Islet of Langerhans (tissue), 1 donor: Measurements from ENCODE around the gene SPTY2D1.
A peak's percentile ranks its signal among the peaks of the same experiment; 100 is the strongest.
"Not testable (repeated sequence)": the region's sequence is repeated elsewhere in the genome, so short reads cannot be mapped to it uniquely, and the experiment has no call there.

ENCODE experiments used
- FAIRE-seq: peaks from one replicate; lab custom pipeline; 2011; peaks lifted over from hg19 to GRCh38; lab: Jason Lieb, UNC

The SPTY2D1 gene

DNA sequence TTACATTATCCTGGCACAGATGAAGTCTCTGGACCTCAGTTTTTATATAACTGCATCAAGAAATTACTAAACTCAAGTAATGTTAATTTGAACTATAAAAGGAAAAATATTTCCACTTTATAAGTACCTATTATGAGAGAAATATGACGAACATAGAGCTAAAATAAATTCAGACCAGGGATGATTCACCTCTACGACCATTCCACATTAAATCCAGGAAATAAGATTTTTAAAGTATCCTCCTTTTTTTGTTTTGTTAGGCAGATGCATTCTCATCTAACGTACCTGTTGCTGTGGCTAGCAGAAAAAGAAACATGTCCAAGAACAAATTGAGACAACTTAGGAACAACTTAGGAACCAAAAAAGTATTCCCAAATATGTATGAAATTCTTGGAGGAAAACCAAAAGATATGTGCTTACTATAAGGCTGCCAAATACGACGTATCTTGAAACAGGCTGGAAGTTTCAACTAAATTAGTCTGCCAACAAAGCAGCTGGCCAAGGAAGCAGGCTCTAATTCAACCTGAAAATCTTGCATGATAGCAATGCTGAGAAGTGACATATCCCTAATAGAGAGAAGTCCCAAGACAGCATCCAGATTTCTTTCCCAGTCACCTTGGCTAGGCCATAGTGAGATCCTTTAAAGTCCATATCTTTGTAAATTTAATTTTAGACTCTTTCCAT, 15.7 kb downstream of the SPTY2D1 start:
- FAIRE-seq, result no peak

DNA sequence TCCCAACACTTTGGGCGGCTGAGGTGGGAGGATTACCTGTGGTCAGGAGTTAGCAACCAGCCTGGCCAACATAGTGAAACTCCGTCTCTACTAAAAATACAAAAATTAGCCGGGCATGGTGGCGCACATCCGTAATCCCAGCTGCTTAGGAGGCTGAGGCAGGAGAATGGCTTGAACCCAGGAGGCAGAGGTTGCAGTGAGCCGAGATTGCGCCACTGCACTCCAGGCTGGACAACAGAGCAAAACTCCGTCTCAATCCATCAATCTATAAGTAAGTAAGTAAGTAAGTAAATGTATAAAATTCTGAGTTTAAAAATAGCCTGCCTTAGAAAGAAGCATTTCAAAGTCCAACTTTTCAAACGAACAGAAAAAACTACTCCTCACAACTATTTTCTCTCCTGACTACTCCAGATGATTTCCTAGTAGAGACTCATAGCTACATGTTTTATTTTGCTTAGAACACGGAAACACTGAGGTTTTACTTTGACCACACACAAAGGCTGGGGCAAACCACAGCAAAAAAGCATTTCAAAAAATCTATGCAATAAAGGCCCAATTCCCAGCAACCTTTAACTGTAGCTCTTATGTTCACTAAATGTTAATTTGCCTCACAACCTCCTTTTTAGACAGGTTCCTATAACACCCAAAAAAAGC, 16.3 kb downstream of the SPTY2D1 start:
- FAIRE-seq, result no peak

DNA sequence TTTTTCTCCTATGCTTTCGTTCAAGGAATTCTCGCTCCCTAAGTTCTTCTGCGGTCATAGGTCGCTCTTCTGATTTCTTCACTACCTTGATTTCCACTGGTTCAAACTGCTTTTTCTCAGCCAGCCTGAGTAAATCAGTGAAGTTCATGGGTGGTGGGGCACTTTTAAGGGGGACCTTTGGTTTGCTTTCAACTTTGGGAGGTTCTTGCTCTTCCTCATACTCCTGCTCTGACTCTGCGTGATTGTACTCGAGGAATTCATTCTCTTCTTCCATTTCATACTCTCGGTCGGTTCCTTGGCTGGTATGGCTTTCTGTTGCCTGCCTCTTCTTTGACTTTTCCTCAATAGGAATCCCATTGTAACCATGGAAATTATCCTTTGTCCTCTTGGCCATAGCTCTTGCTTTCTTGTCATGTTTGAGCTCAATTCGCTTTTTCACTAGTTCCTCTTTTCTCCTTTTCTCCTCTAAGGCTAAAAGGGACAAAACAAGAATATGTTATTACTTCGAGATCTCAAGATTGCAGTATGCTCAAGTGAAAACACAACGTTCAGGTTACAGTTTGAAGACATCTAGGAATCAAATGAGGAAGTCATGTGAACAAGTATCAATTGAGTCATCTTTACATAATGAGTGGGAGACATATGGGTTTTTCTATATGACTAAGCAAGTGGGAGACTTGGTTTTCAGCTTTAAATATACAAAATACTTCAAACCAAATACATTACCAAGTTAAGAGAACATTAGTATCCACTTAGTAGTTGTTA, 18.3 kb downstream of the SPTY2D1 start:
- no peak for FAIRE-seq

DNA sequence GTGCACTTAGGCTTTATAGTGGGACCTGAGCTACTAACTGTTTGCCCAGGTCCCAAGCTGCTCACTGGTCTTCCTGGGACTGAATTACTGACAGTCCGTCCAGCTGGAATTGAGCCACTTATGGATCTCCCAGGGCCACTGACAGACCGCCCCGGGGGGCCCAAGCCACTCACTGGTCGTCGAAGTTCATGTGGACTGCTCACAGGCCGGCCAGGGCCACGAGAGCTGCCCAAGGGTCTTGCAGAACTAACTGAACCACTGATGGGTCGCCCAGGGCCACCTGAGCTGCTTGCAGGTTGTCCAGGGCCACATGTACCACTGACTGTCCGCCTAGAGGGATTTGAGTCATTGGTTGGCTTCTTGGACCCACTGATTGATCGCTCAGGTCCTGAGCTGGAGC, 19.5 kb downstream of the SPTY2D1 start:
- no peak for FAIRE-seq

DNA sequence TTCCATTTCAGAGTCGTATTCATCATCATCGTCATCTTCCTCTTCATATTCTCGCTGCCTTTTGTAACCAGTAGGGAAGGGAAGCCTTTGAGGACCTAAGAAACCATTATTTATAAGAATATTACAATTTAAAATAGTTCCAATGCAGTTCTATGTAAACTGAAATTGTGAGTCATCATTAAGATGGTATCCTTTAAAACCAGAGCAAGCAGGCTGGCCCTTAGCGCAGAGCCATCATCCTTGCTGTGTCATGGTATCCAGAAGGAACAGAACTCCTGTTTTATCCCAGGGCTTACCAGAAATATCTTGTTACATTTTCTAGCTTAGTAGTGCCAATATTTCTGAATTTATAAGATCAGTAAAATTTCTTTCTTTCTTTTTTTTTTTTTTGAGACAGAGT, 21.7 kb downstream of the SPTY2D1 start:
- FAIRE-seq, result no peak

DNA sequence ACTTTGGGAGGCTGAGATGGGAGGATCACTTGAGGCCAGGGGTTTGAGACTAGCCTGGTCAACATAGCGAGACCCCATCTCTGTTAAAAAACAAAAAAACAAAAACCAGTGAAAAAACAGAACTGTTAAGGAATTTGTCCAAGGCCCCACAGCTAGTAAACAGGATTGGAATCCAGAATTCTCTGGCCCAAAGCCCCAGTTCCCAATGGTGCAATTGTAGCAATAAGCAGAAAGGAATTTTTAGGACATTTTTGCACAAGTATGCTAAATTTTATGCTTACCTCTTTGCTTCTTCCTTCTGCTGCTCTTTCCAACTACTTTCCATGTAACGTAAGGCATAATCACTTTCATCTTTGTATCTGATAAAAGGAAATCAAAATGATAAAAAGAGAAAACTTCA, 22.9 kb downstream of the SPTY2D1 start:
- FAIRE-seq, result no peak

DNA sequence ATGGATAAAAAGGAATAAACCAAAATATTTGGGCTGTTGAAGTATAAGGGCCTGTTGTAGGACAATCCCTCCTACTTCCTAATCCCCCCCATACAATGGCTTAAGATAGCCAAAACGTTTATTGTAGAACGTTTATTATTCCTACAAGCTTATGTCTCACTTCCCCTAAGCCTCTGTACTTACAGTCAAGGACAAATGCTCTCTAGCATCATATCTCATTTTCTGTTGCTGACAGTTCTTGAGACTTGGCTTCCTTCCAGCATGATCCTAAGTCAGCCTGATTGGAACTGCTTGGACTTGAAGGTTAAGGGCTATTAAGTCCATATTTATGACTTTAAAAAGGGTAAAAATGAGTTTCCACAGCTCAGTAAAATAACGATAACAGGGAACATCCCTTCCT, 25.8 kb downstream of the SPTY2D1 start:
- no peak for FAIRE-seq

DNA sequence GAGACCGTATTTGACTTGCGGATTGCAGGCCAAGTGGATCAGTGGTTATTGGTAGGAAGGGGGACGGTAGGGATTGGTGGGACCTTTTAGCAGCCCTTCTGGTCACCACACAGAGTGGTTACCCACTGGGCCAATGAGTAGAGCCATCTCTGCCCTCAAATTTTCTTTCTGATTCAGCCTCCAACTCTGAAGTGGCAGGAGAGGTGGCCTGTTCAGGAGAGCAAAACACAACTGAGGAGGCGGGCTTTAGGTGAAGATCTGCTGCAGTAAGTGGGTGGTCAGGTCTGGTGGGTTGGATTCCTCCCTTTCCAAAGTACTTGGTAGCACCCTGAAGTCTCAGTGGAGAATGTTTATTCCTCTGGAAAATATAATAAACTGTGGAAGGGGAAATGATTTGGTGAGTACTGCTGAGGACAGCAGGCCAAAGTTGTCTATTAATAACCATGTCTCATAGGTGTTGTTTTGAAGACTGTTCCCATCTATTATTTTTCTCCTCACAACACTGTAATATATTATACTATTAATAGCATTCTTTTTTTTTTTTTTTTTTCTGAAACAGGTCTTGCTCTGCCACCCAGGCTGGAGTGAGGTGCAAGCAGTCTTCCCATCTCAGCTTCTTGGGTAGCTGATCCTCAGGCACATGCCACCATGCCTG, 33.1 kb downstream of the SPTY2D1 start:
- FAIRE-seq, result no peak

DNA sequence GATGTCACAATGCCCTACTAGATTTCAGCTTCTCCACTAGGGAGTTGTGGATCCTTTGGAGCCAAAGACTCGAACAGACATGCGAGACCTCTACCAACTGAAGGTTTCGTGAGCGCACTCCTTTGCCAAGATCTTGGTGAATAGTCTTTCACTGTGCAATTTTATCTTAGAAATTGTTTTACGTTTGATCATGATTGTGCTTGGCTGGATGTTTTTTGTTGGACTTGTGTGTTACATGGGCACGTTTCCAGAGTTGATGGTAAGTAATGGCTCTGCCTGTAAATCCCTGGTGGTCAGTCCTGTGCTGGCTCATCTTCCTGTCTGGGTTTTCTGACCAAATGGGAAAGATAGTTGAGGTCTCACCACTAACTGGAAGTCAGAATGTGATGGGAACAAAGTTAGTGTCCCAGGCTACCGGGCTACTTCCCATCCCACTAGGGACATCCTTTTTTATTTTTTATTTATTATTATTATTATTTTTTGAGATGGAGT, 34.4 kb downstream of the SPTY2D1 start, which contains the start of gene MISFA:
Gene MISFA (plus strand): TSS at position 51 of the 492 bp plus-strand sequence. CDS start 140 bp downstream, at position 191.
- FAIRE-seq, result no peak

DNA sequence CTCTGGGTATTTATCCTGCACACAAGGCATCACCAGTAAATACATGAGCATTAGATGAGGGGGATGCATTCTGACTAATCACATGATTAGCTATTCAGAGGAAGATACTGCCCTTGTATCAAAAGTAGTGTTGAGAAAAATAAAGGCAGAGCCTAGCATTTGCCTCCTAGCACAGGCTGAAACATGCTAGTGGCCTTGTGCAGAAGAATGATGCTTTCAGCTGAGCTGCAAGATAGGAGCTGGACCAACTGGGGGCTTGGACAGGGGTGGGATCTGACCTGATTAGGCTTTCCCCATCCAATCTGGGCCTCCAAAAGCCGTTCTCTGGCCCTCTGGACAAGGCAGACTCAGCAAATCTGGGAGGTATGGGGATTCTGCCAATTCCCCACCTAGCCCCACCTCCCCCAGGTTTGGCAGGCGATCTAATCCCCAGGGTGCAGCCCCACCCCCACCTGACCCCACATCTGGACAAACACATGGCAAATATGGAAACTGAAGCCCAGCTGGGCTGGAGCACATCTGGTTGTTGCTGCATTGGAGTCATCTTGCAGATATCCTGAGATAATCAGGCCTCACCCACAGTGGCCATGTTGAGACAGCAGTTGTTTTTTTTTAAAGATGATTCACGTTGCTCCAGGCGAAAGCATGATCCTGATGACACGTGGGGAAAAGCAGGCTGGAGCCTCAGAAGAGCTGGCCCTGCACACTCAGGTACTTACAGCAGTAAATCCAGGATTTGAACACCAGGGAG, 39.0 kb downstream of the SPTY2D1 start:
- no peak for FAIRE-seq

DNA sequence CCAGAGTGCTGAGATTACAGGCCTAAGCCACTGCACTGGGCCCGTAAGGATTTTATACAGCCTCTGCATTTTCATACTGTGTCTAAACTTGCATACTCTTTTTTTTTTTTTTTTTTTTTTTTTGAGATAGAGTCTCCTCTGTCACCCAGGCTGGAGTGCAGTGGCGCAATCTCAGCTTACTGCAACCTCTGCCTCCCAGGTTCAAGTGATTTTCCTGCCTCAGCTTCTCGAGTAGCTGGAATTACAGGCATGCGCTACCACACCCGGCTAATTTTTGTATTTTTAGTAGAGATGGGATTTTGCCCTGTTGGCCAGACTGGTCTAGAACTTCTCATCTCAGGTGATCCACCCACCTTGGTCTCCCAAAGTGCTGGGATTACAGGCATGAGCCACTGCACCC, 40.1 kb downstream of the SPTY2D1 start:
- not testable (repeated sequence) for FAIRE-seq

DNA sequence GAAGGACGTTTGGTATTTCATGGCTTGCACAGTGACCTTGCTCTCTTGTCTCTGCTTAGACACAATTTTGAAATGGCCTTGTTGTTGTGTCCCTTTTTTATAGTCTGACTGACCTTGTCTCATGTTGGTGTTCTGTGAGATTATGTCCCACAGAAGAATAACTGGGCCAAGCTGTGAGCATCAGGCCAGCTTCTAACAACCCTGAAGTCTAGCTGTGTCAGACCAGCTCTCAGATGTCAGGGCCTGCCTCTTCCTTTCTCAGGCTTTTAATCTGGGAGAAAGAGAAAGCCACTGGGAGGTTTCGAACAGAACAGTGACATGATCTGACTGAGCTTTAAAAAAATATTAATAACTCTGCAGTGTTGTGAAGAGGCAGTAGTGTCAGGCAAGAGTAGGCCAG, 43.6 kb downstream of the SPTY2D1 start:
- FAIRE-seq, result no peak

DNA sequence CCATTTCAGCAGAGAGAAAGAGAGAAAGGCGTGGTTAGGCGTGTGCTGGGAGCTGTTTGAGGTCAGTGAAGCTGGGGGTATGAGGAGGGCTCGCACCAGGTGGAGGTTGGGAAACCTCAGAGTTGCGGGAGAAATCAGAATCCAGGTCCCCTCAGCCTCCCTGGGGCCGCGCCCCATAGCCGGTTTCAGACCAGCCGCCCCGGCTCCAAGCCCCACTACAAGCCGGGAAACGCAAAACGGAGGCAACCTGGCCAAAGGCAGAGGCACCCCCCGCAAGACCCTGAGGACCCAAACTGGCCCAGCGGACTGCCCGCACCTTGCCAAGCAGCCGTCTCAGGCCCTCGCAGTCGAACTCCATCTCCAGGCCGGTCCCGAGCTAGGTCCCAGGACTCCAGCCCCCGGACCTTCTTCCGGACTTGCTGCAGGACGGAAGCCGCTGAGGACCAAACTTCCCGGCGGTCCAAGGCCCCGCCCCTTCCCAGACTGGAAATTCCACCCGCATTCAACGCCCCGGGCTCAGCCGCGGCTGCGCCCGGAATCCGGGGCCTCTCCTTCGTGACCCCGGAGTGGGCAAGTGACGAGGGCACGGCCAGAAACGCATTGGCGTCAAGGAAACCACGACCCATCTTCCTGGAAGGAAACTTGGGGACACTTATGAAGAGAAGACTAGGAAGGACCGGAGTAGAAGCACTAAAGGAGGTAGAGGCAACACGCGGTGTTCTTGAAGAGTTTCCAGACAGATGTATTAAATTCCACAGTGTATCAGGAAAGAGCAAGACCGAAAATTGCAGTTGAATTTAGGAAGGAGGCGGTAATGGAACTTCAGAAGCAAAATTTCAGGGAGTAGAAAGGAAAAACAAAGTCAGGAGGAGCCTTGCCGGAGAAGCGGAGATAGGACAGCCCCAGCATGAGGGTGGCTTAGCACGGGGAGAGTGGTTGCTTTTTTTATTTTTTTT, 45.6 kb downstream of the SPTY2D1 start, which contains the start of gene UEVLD:
Gene UEVLD (minus strand): TSS at position 438 of the 956 bp plus-strand sequence. CDS start 80 bp downstream, at position 358.
- FAIRE-seq, result no peak

DNA sequence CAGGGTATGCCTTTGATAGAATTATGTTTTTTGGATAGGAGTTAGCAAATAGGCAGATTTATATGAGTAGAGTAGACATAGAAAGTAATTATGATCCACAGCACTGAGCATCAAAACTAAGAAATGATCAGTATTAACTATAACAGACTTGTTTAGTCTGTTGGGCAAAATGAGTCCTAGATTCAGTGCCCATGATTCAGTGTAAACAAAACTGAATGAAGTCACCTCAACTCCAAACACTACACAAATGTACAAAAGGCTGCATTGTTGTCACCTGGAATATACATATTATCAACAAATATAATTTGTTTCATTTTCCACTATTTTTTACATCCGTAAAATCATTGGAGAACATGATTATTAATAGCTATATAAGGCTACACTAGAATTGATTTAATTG, 52.3 kb downstream of the SPTY2D1 start:
- no peak for FAIRE-seq

DNA sequence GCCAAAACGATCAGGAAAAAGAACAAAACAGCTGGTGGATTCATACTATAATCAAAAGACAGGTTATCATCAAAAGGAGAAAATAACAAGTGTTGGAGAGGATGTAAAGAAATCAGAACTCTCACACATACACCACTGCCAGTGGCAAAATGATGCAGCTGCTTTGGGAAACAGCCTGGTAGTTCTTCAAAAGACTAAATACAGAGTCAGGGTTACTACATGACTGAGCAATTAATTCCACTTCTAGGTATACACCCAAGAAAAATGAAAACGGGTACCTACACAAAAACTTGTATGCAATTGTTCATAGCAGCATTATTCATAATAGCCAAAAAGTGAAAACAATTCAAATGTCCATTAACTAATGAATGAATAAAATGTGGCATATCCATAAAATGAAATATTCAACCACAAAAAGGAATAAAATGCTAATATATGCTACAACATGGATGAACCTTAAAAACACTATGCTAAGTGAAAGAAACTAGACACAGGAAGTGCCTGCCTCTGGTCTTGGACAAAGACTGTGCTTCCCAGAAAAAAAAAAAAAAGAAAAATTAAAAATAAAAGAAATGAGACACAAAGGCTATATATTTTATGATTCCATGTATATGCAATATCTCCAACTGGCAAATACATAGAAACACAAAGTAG, 53.9 kb downstream of the SPTY2D1 start:
- FAIRE-seq, result no peak

DNA sequence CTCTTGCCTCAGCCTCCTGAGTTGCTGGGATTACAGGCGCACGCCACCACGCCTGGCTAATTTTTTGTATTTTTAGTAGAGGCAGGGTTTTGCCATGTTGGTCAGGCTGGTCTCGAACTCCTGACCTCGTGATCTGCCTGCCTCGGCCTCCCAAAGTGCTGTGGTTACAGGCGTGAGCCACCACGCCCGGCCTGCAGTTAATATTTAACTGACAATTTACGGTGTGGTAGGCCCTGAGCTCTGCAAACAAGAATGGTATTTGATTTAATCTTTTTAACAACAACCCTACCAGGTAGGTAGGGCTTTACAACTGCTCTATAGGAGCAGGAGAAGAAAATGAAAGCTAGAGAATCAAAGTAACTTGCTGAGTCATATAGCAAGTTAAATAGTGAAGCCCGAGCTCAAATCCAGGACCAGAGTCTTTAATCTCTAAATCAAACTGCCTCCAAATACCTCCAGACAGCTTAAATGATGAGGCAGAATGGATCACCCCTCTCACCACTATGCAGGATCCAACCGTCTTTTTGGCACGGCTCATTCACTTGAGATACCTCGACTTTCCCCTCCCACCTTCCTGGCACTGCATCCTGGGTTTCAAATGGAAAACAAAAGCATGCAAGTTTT, 55.1 kb downstream of the SPTY2D1 start:
- no peak for FAIRE-seq

DNA sequence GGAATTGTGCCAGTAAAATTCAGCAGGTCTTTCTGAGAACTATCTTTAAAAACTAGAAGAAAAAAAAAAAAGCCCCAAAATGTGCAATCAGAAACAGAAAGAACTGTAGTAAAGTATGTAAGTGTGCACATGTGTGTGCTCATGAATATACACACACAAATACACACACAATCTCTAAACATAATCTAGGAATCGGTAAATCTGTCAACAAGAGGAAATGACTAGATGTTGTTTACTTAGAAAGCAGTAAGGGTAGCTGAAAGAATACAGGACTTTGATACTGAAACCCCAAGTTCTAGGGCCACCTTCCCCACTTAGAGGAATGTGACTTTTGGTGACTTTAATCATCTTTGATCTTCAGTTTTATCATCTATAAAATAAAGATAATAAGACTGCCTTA, 58.8 kb downstream of the SPTY2D1 start:
- FAIRE-seq, result no peak

DNA sequence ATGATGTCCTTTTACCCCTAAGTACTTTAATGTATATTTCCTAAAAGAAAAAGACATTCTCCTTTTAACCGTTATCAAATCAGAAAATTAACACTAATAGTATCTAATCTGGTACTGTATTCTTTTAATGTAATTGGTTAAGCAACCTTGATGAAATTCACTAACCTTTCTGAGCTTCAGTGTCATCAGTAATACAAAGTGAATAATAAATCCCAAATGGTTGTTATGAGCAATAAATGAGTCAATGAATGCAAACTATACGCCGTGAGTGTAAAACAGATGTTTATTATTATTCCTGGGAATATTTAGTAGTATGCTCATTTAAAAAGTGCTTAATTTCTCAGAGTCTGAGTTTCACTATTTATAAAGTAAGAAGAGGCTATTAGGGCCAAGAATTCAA, 67.1 kb downstream of the SPTY2D1 start:
- FAIRE-seq, result no peak

DNA sequence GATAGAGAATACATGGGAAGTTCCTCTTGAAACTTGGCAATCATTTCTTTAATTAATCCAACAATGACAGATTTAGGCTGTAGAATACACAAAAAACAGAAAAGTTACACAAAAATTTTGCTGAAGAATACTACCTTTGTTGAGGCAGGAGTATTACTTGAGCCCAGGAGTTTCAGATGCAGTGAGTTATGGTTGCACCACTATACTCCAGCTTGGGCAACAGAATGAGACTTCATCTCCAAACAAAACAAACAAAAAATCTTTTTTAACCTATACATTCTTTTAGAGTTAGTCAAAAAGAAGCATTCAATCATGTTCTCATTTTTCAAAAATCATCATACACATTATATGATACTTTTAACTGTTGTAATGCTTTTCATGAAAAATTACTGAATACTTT, 67.7 kb downstream of the SPTY2D1 start:
- peak; percentile 30 for FAIRE-seq

DNA sequence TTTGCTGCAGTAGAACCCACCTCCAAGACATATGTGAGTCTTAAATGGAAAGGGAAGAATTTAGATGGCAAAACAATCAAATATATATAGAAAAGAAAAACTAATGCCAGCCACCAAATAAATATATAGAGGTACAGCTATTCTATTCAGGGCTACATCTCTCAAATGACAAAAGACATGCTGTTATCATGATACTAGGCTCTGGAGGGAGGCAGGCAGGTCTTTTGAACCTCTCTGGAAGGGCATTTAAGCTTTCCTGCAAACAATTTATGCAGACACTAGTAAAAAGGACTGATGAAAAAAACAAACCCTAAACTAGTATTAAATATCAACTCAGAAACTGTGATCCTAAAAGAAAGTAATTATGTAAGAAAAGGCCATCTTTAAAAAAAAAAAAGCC, 70.0 kb downstream of the SPTY2D1 start:
- no peak for FAIRE-seq
